H1 (cell line): Measurements from ENCODE around the gene CACNA1E. TPM values are rescaled to one million over a fixed set of nuclear protein-coding genes. Genes with fewer than 3 reads are reported as not detected.

ENCODE experiments used
- CTCF ChIA-PET: fragments of 300-600 bp; sonication (Branson Sonifier 250); formaldehyde crosslinking; loops from one replicate; lab custom pipeline; 2021; ENCODE audit not compliant: partially characterized antibody; lab: Charles Lee
- POLR2A ChIA-PET: fragments of 300-600 bp; sonication (Branson Sonifier 250); formaldehyde crosslinking; loops from one replicate; lab custom pipeline; 2021; ENCODE audit warnings: inconsistent platforms; ENCODE audit not compliant: partially characterized antibody; lab: Charles Lee
- DNase-seq, 2 experiments: peaks; one replicate each; pipeline versions ENCODE4 v3.0.0 to v3.0.0-alpha.2; 2010 to 2022; ENCODE audit warnings: low spot score in 2 of 2, low read depth in 1 of 2, mixed read lengths in 1 of 2
- FAIRE-seq: peaks from 2 replicates; lab custom pipeline; 2011; peaks lifted over from hg19 to GRCh38; lab: Jason Lieb, UNC
- H2AFZ ChIP-seq: 2 replicates; pipeline ENCODE4 v1.8.1; 2012; ENCODE audit warnings: low read length, inconsistent platforms
- H2AK5ac ChIP-seq: 2 replicates; pipeline ENCODE4 v1.6.1; 2013; ENCODE audit warnings: low read depth, low read length
- H2BK120ac ChIP-seq: replicated peaks from 2 replicates; pipeline ENCODE3; 2013; ENCODE audit warnings: low read depth, low read length, inconsistent platforms
- H2BK12ac ChIP-seq: 2 replicates; pipeline ENCODE4 v1.6.1; 2013; ENCODE audit warnings: low read depth, low read length
- H2BK15ac ChIP-seq: 2 replicates; pipeline ENCODE4 v1.6.1; 2013; ENCODE audit warnings: low read length
- H2BK20ac ChIP-seq: 2 replicates; pipeline ENCODE4 v1.6.1; 2013; ENCODE audit warnings: low read length
- H2BK5ac ChIP-seq: 2 replicates; pipeline ENCODE4 v1.6.1; 2013; ENCODE audit warnings: low read depth, low read length
- H3K14ac ChIP-seq: 2 replicates; pipeline ENCODE4 v1.6.1; 2013; ENCODE audit warnings: inconsistent platforms; ENCODE audit not compliant: insufficient read length
- H3K18ac ChIP-seq: 2 replicates; pipeline ENCODE4 v1.6.1; 2013; ENCODE audit warnings: low read length; ENCODE audit errors: extremely low read depth
- H3K23ac ChIP-seq: 2 replicates; pipeline ENCODE4 v1.6.1; 2013; ENCODE audit warnings: inconsistent platforms; ENCODE audit not compliant: insufficient read length
- H3K23me2 ChIP-seq: 2 replicates; pipeline ENCODE4 v1.6.1; 2013; ENCODE audit warnings: low read depth, low read length
- H3K27ac ChIP-seq: 2 replicates; pipeline ENCODE4 v1.6.1; 2011; ENCODE audit warnings: low read depth, low read length, inconsistent platforms
- H3K27me3 ChIP-seq, 4 experiments: replicated peaks in 1 of 4; 1 replicate in 1 of 4; 2 replicates in 3 of 4; pipeline versions ENCODE4 v1.6.1 to v1.8.1; 2011 to 2013; ENCODE audit warnings: low read length in 3 of 4, mild to moderate bottlenecking in 3 of 4, inconsistent platforms in 2 of 4, mixed read lengths in 2 of 4, moderate library complexity in 1 of 4; ENCODE audit not compliant: control insufficient read depth in 3 of 4, insufficient read depth in 3 of 4; ENCODE audit errors: extremely low read depth in 1 of 4
- H3K36me3 ChIP-seq, 4 experiments: 2 replicates each; pipeline versions ENCODE4 v1.6.1 to v1.8.1; 2011 to 2013; ENCODE audit warnings: mild to moderate bottlenecking in 4 of 4, low read length in 3 of 4, moderate library complexity in 2 of 4, control low read depth in 1 of 4, inconsistent platforms in 1 of 4; ENCODE audit not compliant: insufficient read depth in 4 of 4, control insufficient read depth in 2 of 4
- H3K4ac ChIP-seq: replicated peaks from 2 replicates; pipeline ENCODE3; 2013; ENCODE audit warnings: low read length, low read depth, mixed read lengths, inconsistent platforms; ENCODE audit not compliant: insufficient read length
- H3K4me1 ChIP-seq, 4 experiments: replicated peaks in 1 of 4; 1 replicate in 1 of 4; 2 replicates in 3 of 4; pipeline versions ENCODE4 v1.6.1 to v1.8.1; 2011 to 2013; ENCODE audit warnings: low read length in 3 of 4, inconsistent platforms in 2 of 4, mixed read lengths in 1 of 4; ENCODE audit not compliant: insufficient read depth in 4 of 4, control insufficient read depth in 3 of 4
- H3K4me2 ChIP-seq, 2 experiments: 2 replicates each; pipeline versions ENCODE4 v1.6.1 to v1.8.1; 2011 to 2013; ENCODE audit warnings: low read depth in 2 of 2, low read length in 2 of 2, control low read depth in 1 of 2, inconsistent platforms in 1 of 2, mild to moderate bottlenecking in 1 of 2; ENCODE audit not compliant: insufficient read depth in 1 of 2
- H3K4me3 ChIP-seq, 4 experiments: fragments of 200-600, 300-600 bp in 1 of 4; sonication (generic), shearing (Covaris generic), sonication (Bioruptor Twin) in 1 of 4; 2 replicates each; pipeline versions ENCODE4 v1.5.1 to v1.8.1; 2011 to 2016; ENCODE audit warnings: low read length in 4 of 4, low read depth in 3 of 4, control low read depth in 2 of 4, inconsistent platforms in 2 of 4, mild to moderate bottlenecking in 2 of 4, mixed read lengths in 1 of 4, moderate library complexity in 1 of 4; ENCODE audit not compliant: insufficient read depth in 2 of 4; ENCODE audit errors: extremely low read depth in 1 of 4
- H3K56ac ChIP-seq: replicated peaks from 2 replicates; pipeline ENCODE3; 2013; ENCODE audit warnings: low read depth, mild to moderate bottlenecking, mixed read lengths, low read length, inconsistent platforms; ENCODE audit not compliant: insufficient read length
- H3K79me1 ChIP-seq: 2 replicates; pipeline ENCODE4 v1.6.1; 2013; ENCODE audit warnings: low read depth, low read length, control low read depth
- H3K79me2 ChIP-seq, 2 experiments: 2 replicates each; pipeline versions ENCODE4 v1.6.1 to v1.8.1; 2012 to 2013; ENCODE audit warnings: low read length in 2 of 2, mild to moderate bottlenecking in 2 of 2, inconsistent platforms in 1 of 2; ENCODE audit not compliant: insufficient read depth in 2 of 2, control insufficient read depth in 1 of 2
- H3K9ac ChIP-seq, 4 experiments: replicated peaks in 1 of 4; 1 replicate in 1 of 4; 2 replicates in 3 of 4; pipeline versions ENCODE4 v1.6.1 to v1.8.1; 2011 to 2013; ENCODE audit warnings: low read depth in 3 of 4, low read length in 3 of 4, control low read depth in 2 of 4, mild to moderate bottlenecking in 2 of 4, moderate library complexity in 2 of 4, inconsistent platforms in 1 of 4; ENCODE audit errors: extremely low read depth in 1 of 4
- H3K9me3 ChIP-seq, 2 experiments: 2 replicates each; pipeline versions ENCODE4 v1.6.1 to v1.8.1; 2012 to 2013; ENCODE audit warnings: mild to moderate bottlenecking in 2 of 2, moderate library complexity in 2 of 2, control low read depth in 1 of 2, inconsistent platforms in 1 of 2, low read depth in 1 of 2, low read length in 1 of 2, mixed read lengths in 1 of 2; ENCODE audit not compliant: insufficient read depth in 2 of 2
- H4K20me1 ChIP-seq, 2 experiments: replicated peaks in 1 of 2; 2 replicates each; pipeline versions ENCODE3 to v1.8.1; 2011 to 2013; ENCODE audit warnings: inconsistent platforms in 2 of 2, low read length in 2 of 2, mild to moderate bottlenecking in 1 of 2; ENCODE audit not compliant: insufficient read depth in 2 of 2, control insufficient read depth in 1 of 2
- H4K5ac ChIP-seq: 2 replicates; pipeline ENCODE4 v1.6.1; 2013; ENCODE audit warnings: low read length, low read depth, mixed read lengths, inconsistent platforms; ENCODE audit not compliant: insufficient read length
- H4K8ac ChIP-seq: 2 replicates; pipeline ENCODE4 v1.8.0; 2013; ENCODE audit warnings: mild to moderate bottlenecking, moderate library complexity, low read length, inconsistent platforms; ENCODE audit not compliant: insufficient read depth; ENCODE audit errors: extremely low read depth
- H4K91ac ChIP-seq: replicated peaks from 2 replicates; pipeline ENCODE3; 2013; ENCODE audit warnings: low read length, mixed read lengths, inconsistent platforms; ENCODE audit not compliant: insufficient read length
- ATF2 ChIP-seq: IDR thresholded peaks from 2 replicates; pipeline ENCODE4 v1.6.1; 2012; ENCODE audit warnings: low read length, inconsistent platforms
- BRCA1 ChIP-seq: IDR thresholded peaks from 2 replicates; pipeline ENCODE4 v1.6.1; 2012; ENCODE audit warnings: low read depth, low read length, improper control_type of control experiment
- CEBPB ChIP-seq: IDR thresholded peaks from 2 replicates; pipeline ENCODE4 v1.6.1; 2012; ENCODE audit warnings: low read depth, low read length
- GTF2F1 ChIP-seq: IDR thresholded peaks from 2 replicates; pipeline ENCODE4 v1.6.1; 2012; ENCODE audit warnings: low read depth, low read length, improper control_type of control experiment, borderline replicate concordance
- MAFK ChIP-seq: IDR thresholded peaks from 2 replicates; pipeline ENCODE4 v1.6.1; 2012; ENCODE audit warnings: low read depth, mild to moderate bottlenecking, improper control_type of control experiment, low read length
- RNF2 ChIP-seq: fragments of 200-900, 300-1000 bp; sonication (generic); IDR thresholded peaks from 2 replicates; pipeline ENCODE4 v1.7.1; 2016; ENCODE audit warnings: borderline replicate concordance, low read depth, mild to moderate bottlenecking, antibody characterized with exemption, low read length; ENCODE audit not compliant: poor library complexity, severe bottlenecking; ENCODE audit errors: missing control alignments
- RXRA ChIP-seq: IDR thresholded peaks from 2 replicates; pipeline ENCODE4 v1.6.1; 2011; ENCODE audit warnings: low read depth, mild to moderate bottlenecking, low read length, moderate library complexity; ENCODE audit not compliant: insufficient read depth
- SUZ12 ChIP-seq: fragments of 200-600 bp; sonication (generic); IDR thresholded peaks from 2 replicates; pipeline ENCODE4 v1.6.1; 2012; ENCODE audit warnings: mild to moderate bottlenecking, inconsistent platforms, low read length, moderate library complexity, mixed read lengths
- USF2 ChIP-seq: IDR thresholded peaks from 2 replicates; pipeline ENCODE4 v1.6.1; 2011; ENCODE audit warnings: low read length, improper control_type of control experiment
- YY1 ChIP-seq: IDR thresholded peaks from 2 replicates; pipeline ENCODE4 v1.6.1; 2011; ENCODE audit warnings: low read depth, mild to moderate bottlenecking, low read length
- WGBS, 2 experiments: shearing (Covaris generic) in 1 of 2; methylation state at CpG; one replicate each; pipeline versions ENCODE4 v1.1.6 to v1.1.7; 2013 to 2015; ENCODE audit warnings: low lambda C conversion rate in 2 of 2, mixed read lengths in 2 of 2, inconsistent platforms in 1 of 2, low coverage in 1 of 2, missing lambda C conversion rate in 1 of 2; ENCODE audit not compliant: insufficient replicate concordance in 2 of 2, insufficient coverage in 1 of 2, insufficient read length in 1 of 2; ENCODE audit errors: extremely low coverage in 1 of 2, missing lambda C conversion rate in 1 of 2; 5-methylcytosine and 5-hydroxymethylcytosine counted together
- polyA plus RNA-seq, 7 experiments: library from polyadenylated mRNA; depleted of rRNA in 3 of 7; stranded (reverse) in 5 of 7; unstranded in 2 of 7; fragments of >200 nt in 5 of 7; fragments of 200-250 nt in 2 of 7; gene quantifications; 1 replicate in 5 of 7; 2 replicates in 1 of 7; 4 replicates in 1 of 7; pipeline versions ENCODE4 v1.2.1 to v1.2.3, GENCODE V29; 2011 to 2013; ENCODE audit warnings: missing spikeins in 2 of 7, mixed read lengths in 2 of 7
- total RNA-seq: library from RNA; stranded (reverse); fragmentation: NEBNext Ultra II Directional; extraction: Animal tissue kit (Norgen Biotek cat#: 25700); gene quantifications from 2 replicates; pipeline ENCODE4 v1.2.1, GENCODE V29; 2021

CACNA1E gene
- total and polyA plus RNA-seq, 2 of the 8 experiments (the other 6 are each of a cell fraction or from before 2014, with no cell fraction given): 0.98 to 1.3 TPM

- no peak overlapping the region for H3K4me3 ChIP-seq
- DNase-seq: no peak
- H4K91ac ChIP-seq: no peak overlapping the region
- 0 out of 7 replicates have a peak, but pooled peaks cover 0 to 2% (median 0%) of the 10 kb centered on the region in 4 experiments for H3K4me1 ChIP-seq
- H4K5ac ChIP-seq: no peak overlapping the region
- H2BK20ac ChIP-seq: no peak overlapping the region
- no peak overlapping the region for H3K14ac ChIP-seq
- H2AFZ ChIP-seq: no peak overlapping the region
- no peaks in the 10 kb centered on the region for H3K36me3 ChIP-seq
- H4K8ac ChIP-seq: no peak overlapping the region
- no peak overlapping the region for H3K4ac ChIP-seq
- H3K23me2 ChIP-seq: no peaks in the 10 kb centered on the region
- no peak overlapping the region for H3K4me2 ChIP-seq
- no peaks in the 10 kb centered on the region for H3K79me1 ChIP-seq
- no peak overlapping the region for H3K18ac ChIP-seq
- ChIA-PET POLR2A (no interaction called here), CTCF (interaction anchor here (1.0 kb wide), 1 partner anchor 218 kb away, joined by 3 read pairs; no protein-coding TSS in a partner anchor)
- H3K9ac ChIP-seq: no peak overlapping the region
- TF ChIP-seq GTF2F1 (no peak), CEBPB (no peak), RNF2 (no peak), USF2 (no peak), BRCA1 (no peak), SUZ12 (no peak), RXRA (no peak), ATF2 (no peak), YY1 (no peak), MAFK (no peak)
- no peak overlapping the region for H3K56ac ChIP-seq
- H2BK120ac ChIP-seq: no peak overlapping the region
- H2AK5ac ChIP-seq: no peak overlapping the region
- no peak for FAIRE-seq
- no peak overlapping the region for H3K23ac ChIP-seq
- H2BK5ac ChIP-seq: no peak overlapping the region
- no peaks in the 10 kb centered on the region for H3K79me2 ChIP-seq
- no peak overlapping the region for H2BK15ac ChIP-seq
- H3K9me3 ChIP-seq: no peaks in the 10 kb centered on the region
- no peaks in the 10 kb centered on the region for H3K27me3 ChIP-seq
- no peak overlapping the region for H3K27ac ChIP-seq
- H4K20me1 ChIP-seq: no peaks in the 10 kb centered on the region
- 87% methylated on average over 4 of the region's 4 CpGs; no CpG with 5 or more reads in 1 of the 2 experiments for WGBS, 2 experiments
- no peak overlapping the region for H2BK12ac ChIP-seq
Observed at GRCh38 chr1:181513786-181514297, 30.5 kb downstream of the CACNA1E start.
